ENCODE data around the gene PAK3. TPM values are rescaled to one million over a fixed set of nuclear protein-coding genes. Genes with fewer than 3 reads are reported as not detected.

PAK3 gene
- total RNA-seq, 2 donors from 2014 or later: 1.5 to 4.2 TPM

DNA sequence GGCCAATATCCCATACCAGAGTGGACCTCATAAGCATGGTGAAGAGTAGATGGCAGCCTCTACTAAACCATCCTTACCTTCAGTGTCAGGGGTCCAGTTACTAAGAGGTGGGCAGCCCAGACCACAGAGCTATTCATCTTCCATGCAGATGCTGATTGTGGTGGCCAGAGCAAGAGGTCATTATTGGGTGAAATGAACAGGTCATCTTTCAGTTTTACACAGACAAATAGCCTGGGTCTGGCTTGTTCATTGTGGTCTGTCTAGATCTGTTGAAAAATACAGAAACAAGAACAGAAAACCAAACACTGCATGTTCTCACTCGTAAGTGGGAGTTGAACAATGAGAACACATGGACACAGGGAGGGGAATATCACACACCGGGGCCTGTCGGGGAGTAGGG lies 71.3 kb downstream of the PAK3 start:
- no peaks in the 10 kb centered on the region for H3K4me1 ChIP-seq (ENCODE audit: control insufficient read depth, insufficient read depth, low read length)
- H3K27me3 Mint-ChIP-seq (ENCODE audit: insufficient read depth): no peaks in the 10 kb centered on the region
- H3K9me3 ChIP-seq (ENCODE audit: control insufficient read depth, low read length): no peaks in the 10 kb centered on the region
- H3K4me3 ChIP-seq (ENCODE audit: low read length): no peak overlapping the region
- H3K4me3 Mint-ChIP-seq: no peak overlapping the region
- peaks cover 6% of the 10 kb centered on the region for H3K27me3 ChIP-seq (ENCODE audit: control insufficient read depth, insufficient read depth, low read length, poor library complexity, severe bottlenecking)
- H3K9ac ChIP-seq (ENCODE audit: extremely low read depth, low read length, poor library complexity, severe bottlenecking): no peak overlapping the region
- no peaks in the 10 kb centered on the region for H3K4me1 Mint-ChIP-seq
- no peak overlapping the region for H3K27ac ChIP-seq (ENCODE audit: low read depth, low read length)
- no peak for DNase-seq
- no peaks in the 10 kb centered on the region for H3K36me3 ChIP-seq (ENCODE audit: control insufficient read depth, insufficient read depth, low read length)
- H3K9me3 Mint-ChIP-seq: no peaks in the 10 kb centered on the region
- no peaks in the 10 kb centered on the region for H3K36me3 Mint-ChIP-seq (ENCODE audit: low read depth)
- no peak for TF ChIP-seq CTCF (conservative IDR thresholded peaks at IDR 0.05)
- 100% methylated on average over 2 of the region's 3 CpGs; no CpG with 5 or more reads in 1 of the 2 experiments for WGBS, 2 experiments (ENCODE audit: insufficient coverage in 1 of 2, insufficient read length in 1 of 2)
- no peak overlapping the region for H3K27ac Mint-ChIP-seq

- Histone ChIP-seq H3K4me3 (ENCODE audit: low read length) (no peak overlapping the region), H3K9me3 (ENCODE audit: control insufficient read depth, low read length) (no peaks in the 10 kb centered on the region), H3K36me3 (ENCODE audit: control insufficient read depth, insufficient read depth, low read length) (no peaks in the 10 kb centered on the region), H3K9ac (ENCODE audit: extremely low read depth, low read length, poor library complexity, severe bottlenecking) (no peak overlapping the region), H3K4me1 (ENCODE audit: control insufficient read depth, insufficient read depth, low read length) (no peaks in the 10 kb centered on the region), H3K27ac (ENCODE audit: low read depth, low read length) (no peak overlapping the region), H3K27me3 (ENCODE audit: control insufficient read depth, insufficient read depth, low read length, poor library complexity, severe bottlenecking) (peaks cover 6% of the 10 kb centered on the region)
- Mint-ChIP-seq H3K9me3 (no peaks in the 10 kb centered on the region), H3K4me3 (no peak overlapping the region), H3K36me3 (ENCODE audit: low read depth) (no peaks in the 10 kb centered on the region), H3K27ac (no peak overlapping the region), H3K4me1 (no peaks in the 10 kb centered on the region), H3K27me3 (ENCODE audit: insufficient read depth) (no peaks in the 10 kb centered on the region)
- WGBS, 2 experiments (ENCODE audit: insufficient coverage in 1 of 2, insufficient read length in 1 of 2): 80 to 100% methylated on average over 1 of the region's 2 CpGs
- peak; percentile 87 for TF ChIP-seq CTCF (conservative IDR thresholded peaks at IDR 0.05)
- DNase-seq: peak; percentile 72
Observed at GRCh38 chrX:111168314-111168713, 72.3 kb downstream of the PAK3 start.

GRCh38 chrX:111169141-111169540 lies 73.2 kb downstream of the PAK3 start:
- no peaks in the 10 kb centered on the region for H3K36me3 ChIP-seq (ENCODE audit: control insufficient read depth, insufficient read depth, low read length)
- Mint-ChIP-seq H3K36me3 (ENCODE audit: low read depth) (no peaks in the 10 kb centered on the region), H3K4me1 (no peaks in the 10 kb centered on the region), H3K4me3 (no peak overlapping the region), H3K27ac (no peak overlapping the region), H3K27me3 (ENCODE audit: insufficient read depth) (no peaks in the 10 kb centered on the region), H3K9me3 (no peaks in the 10 kb centered on the region)
- no peak for TF ChIP-seq CTCF (conservative IDR thresholded peaks at IDR 0.05)
- H3K9ac ChIP-seq (ENCODE audit: extremely low read depth, low read length, poor library complexity, severe bottlenecking): no peak overlapping the region
- 86% methylated on average over 2 of the region's 2 CpGs; no CpG with 5 or more reads in 1 of the 2 experiments for WGBS, 2 experiments (ENCODE audit: insufficient coverage in 1 of 2, insufficient read length in 1 of 2)
- no peak overlapping the region for H3K4me3 ChIP-seq (ENCODE audit: low read length)
- peaks cover 6% of the 10 kb centered on the region for H3K27me3 ChIP-seq (ENCODE audit: control insufficient read depth, insufficient read depth, low read length, poor library complexity, severe bottlenecking)
- no peaks in the 10 kb centered on the region for H3K4me1 ChIP-seq (ENCODE audit: control insufficient read depth, insufficient read depth, low read length)
- H3K27ac ChIP-seq (ENCODE audit: low read depth, low read length): no peak overlapping the region
- no peaks in the 10 kb centered on the region for H3K9me3 ChIP-seq (ENCODE audit: control insufficient read depth, low read length)
- no peak for DNase-seq
